Fibroblast of peridontal ligament (primary cell): ENCODE measurements around the gene PEX11G.

Source experiments
- DNase-seq: peaks from one replicate; pipeline ENCODE4 v3.0.0-alpha.2; 2010; ENCODE audit errors: extremely low read depth

The PEX11G gene

DNA sequence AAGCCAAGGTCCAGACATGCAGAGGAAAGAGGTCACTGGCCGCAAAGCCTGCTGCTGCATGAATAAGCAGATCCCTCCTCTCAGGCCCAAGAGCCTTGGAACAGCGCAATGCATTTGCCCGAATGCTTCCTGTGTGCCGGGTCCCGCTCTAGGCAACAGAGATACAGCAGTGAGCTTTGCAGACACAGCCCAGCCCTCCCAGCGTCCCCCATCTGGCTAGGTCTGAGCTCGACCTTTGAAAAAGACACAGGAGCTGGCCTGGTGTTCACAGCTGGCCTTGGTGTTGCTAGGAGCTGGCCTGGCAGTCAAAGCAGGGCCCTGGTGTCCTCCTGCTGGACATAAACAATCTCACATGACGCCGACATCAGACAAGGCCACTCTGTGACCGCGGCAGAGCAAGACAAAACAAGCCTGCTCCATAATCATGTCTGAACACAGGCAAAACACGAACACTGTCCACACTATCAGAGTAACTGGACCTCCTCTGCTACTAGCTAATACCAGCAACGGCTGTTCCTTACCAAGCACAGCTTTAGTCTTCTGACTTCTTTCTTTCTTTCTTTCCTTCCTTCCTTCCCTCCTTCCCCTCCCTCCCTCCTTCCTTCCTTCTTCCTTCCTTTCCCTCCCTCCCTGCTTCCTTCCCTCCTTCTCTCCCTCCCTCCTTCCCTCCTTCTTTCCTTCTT is 5.7 kb upstream of the PEX11G start:
- no peak for DNase-seq

DNA sequence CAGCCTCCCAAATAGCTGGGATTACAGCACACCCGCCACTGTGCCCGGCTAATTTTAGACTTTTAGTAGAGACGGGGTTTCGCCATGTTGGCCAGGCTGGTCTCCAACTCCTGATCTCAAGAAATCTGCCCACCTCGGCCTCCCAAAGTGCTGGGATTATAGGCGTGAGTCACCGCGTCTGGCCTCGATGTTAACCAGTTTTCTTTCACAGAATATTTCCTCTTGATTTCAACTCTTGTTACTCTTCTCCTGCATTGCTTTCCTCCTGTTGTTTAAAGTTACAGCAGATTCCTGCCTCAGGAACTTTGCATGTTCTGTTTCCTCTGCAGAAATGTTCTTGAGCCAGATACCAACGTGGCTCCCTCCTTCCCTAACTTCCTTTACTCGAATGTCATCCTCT is 3.7 kb upstream of the PEX11G start:
- no peak for DNase-seq

DNA sequence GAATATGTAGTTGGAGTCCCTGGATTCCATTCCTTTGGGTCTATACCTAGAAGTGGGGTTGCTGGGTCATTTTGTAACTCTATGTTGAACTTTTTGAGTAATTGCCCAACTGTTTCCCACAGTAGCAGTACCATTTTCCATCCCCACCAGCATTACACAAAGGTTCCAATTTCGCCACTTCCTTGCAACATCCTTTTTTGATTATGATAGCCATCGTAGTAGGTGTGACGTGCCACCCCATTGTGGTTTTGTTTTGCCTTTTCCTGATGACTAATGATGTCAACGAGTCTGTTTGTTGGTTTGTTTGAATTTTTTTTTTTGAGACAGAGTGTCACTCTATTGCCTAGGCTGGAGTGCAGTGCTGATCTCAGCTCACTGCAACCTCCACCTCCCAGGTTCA is 3.3 kb upstream of the PEX11G start:
- DNase-seq, result peak; percentile 27

DNA sequence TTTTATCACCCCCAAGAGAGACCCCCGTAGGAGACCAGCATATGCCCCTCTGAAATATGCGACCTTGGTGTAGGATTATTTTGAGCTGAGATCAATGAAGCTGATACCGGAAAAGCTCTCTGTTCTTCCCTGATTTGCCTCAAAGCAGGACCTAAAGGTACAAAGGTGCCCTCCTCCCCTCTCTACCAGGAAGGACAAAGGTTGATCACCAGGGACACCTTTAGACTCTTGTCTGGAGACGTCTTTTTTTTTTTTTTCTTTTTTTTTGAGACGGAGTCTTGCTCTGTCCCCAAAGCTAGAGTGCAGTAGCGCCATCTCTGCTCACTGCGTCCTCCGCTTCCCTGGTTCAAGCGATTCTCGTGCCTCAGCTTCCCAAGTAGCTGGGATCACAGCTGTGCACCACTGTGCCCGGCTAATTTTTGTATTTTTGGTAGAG is 792 bp upstream of the PEX11G start:
- DNase-seq, result no peak

DNA sequence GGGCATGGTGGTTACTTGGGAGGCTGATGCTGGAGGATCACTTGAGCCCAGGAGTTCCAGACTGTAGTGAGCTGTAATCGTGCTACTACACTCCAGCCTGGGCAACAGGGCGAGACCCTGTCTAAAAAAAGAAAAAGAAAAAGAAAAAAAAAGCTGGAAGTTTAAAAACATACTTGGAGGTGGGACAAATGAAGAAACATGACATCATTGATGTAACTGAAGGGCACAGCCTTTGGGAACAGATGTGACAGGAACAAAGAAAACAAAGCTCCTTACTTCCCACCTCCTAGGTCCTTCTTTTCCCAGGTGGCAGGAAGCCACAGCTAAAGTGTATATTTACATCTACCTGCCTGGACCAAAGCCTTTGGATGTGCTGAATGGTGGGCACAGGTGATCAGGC is 1.9 kb downstream of the PEX11G start:
- DNase-seq, result no peak

DNA sequence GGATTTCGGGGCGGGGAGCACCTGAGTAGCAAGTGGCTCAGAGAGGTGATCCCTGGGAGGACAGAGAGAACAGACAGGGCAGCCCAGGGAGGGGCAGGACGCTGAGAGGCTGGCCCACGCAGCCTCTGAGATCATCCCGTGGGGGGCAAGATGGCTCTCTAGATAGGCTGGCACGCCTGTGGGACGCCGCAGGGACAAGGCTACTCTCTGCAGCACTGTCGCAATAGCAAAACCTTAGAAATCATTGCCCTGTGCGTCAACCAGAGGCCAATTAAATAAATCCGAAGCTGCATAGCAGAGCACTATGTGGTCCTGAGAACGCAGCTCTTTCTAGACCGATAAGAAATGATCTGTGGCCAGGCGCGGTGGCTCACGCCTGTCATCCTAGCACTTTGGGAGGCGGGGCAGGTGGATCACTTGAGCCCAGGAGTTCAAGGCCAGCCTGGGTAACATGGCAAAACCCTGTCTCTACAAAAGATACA is 5.1 kb downstream of the PEX11G start:
- DNase-seq, result no peak

DNA sequence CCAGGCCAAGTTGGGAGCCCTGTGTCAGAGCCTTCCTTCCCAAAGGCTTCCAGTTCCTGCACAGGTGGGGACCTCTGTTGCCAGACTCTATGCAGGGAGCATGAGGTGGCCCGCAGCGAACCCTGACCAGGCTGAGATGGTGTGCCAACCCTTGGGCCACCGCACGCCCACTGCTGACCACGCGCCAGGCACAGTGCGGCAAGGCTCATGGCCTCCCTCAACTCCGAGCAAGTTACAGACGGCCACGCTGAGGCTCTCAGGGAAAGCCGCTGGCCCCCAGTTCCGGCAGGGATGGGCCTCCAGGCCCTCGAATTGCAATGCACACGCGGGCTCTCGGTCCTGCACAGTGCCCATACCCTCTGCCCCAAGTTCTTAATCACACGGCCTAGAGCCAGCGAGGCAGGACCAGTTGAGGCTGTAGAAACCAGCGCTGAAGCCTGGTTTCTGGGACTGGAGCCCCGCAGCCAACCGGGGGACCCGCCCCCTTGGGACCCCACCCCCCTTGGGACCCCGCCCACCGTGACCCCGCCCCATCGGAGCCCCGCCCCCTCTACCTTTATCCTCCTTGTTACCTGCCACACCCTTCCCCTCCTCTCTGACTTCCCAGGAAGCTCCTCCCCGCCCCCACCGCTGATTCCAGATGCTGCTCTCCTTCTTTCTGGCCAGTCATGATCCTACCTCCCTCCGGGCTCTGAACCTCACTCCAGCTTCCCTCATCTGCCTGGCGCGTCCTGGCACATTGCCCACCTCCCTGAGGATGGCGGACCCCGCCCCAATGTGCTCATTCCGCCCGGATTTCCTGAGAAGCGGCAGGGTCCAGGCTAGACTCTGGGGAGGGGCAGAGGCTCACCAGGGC is 6.0 kb downstream of the PEX11G start:
- no peak for DNase-seq

DNA sequence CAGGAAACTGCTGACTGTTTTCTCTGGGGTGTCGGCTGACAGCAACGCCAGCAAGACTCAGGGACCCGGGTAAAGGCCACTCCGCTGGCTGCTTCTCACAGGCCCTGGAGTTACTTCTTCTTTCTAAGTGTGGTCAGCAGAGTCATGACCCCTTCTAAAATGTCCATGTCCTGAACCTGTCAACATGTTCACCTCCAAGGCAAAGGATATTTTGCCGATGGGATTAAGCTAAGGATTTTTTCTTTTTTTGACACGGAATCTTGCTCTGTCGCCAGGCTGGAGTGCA is 7.9 kb downstream of the PEX11G start:
- DNase-seq, result no peak

DNA sequence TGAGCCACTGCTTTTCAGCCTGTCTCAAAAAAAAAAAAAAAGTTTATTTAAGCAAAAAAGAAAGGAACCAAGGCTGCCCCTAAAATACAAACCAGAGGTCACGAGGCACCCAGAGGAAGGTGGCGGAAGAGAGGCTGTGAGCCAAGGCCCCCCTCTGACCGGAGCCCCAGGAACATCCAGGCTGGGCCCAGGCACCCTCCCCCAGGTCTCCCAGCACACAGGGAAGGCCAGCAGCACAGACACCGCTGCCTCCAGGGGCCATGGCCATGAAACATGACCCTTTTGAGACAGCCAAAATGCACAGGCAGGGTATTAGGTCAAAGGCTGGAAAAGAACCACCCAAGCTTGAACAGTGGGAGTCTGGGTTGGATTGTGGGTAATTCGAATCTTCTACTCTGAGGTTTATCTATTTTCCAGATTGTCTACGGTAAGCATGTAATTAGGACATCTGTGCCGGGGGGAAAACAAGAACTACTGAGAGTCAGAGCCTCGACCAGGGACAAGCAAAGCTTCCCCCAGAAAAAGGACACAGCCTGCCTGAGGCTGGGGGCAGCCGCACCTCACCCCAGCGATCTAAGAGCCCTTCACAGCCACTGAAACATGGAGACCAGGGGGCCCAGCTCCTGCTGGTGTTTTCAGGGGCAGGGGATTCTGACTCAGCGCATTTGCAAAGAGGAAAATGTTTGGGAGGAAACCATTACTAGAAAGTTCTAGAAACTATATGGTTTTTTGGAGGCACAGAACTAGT is 8.4 kb downstream of the PEX11G start:
- no peak for DNase-seq

DNA sequence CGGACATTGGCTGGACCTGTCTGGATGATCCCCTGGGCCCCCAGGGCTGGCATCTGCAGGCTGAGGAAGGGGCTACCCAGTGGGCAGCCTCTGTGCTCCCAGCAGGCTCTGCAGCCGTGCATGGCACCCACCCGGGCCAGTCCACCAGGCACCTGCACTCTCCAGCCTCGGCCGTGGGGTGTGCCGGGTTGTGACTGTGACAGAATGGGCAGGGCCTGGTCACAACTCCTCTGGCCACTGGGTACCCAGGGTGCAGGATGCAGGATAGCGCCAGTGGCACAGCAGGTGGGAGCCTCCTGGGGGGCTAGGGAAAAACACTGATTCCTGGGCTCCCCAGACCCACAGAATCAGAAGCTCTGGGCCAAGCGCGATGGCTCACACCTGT is 10.0 kb downstream of the PEX11G start:
- DNase-seq, result no peak

DNA sequence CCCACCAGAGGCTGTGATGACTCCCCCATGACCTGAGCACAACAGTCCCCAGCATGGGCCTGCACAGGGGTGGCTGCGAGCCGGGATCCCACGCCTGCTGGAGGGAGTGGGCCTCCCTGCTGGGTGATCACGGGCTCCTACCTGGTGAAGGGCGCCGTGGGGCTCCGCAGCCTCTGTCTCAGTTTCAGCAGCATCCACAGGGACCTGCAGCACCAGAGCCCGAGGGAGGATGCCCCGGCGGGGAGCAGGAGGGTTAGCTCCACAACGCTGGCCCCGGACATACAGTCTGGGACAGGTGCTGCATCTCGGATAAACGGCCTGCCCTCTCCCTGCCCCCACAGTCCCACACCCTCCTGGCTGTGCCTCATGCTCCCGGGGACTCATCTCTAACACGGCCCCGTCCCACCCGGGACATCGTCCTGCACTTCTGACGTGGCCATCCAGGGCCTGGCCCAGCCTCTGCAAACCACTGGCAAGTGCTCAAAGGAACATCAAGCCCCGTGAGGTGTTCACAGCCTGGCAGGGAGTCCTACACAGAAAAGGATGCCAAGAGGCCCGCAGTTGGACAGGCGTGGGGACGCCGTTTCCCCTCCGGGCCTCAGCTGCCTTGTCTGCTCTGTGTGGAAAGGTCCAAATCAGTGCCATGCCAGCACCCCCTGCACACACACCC is 10.5 kb downstream of the PEX11G start:
- no peak for DNase-seq

DNA sequence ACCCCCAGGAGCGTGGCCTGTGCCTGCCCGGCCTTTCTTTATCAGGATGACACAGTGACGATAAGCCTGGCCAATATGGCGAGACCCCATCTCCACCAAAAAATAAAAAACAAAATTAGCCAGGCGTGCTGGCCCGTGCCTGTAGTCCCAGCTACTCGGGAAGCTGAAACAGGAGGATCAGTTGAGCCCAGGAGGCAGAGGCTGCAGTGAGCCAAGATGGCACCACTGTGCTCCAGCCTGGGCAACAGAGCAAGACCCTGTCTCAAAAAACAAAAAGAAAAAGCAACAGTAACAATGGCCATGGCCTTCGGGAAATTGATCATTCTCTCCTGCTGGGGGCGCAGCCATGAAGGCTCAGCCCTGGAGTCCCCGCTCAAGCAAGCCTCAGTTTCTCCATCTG is 11.1 kb downstream of the PEX11G start:
- no peak for DNase-seq

DNA sequence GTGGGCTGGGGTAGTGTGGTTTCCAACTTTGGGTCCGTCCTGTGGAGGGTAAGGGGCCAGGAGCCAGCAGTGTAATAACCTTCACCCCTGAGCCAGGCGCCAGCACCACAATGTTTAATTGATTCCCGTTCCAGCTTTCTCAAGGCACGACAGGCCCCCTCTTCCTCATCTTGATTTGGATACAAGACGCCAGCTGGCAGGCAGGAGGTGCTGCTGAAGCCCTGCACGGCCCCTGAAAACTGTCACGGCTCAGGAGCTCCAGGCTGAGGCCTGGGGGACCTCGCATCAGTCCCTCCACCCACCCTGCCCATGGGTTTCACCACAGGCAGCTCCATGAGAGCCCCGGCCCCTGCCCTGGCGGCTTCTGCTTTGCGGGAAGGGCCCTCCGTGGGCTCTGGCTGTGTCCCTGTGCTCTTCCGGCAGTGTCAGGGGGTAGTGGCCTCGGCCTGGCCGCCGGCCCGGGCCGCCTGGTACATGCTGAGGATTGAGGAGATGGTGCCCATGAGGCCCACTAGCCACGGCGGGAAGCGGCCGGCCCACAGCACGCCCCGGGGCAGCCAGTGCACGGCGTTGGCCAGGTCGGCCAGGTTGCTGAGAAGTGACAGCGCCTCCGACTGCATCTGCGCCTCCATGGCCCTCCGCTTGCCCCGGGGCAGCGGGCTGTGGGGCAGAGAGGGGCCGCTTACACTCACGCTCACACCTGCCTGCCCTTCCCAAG is 11.9 kb downstream of the PEX11G start:
- no peak for DNase-seq

DNA sequence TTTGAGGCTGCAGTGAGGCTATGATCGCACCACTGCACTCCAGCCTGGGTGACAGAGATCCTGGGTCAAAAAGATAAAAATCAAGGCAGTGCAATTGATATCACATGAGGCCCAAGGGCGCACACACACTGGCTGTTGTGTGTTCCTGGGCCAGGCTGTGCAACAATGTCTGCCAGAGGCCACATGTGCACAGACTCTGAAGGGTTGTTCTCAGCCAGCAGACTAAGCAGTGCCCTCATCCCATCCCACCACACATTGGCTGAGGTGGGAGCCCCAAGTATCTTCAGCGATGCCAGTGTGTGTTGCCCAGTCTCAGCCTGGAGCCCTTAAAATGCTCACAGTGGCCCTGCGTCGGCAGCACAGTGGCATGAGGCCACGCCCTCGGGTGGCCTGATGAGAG is 12.6 kb downstream of the PEX11G start:
- no peak for DNase-seq

DNA sequence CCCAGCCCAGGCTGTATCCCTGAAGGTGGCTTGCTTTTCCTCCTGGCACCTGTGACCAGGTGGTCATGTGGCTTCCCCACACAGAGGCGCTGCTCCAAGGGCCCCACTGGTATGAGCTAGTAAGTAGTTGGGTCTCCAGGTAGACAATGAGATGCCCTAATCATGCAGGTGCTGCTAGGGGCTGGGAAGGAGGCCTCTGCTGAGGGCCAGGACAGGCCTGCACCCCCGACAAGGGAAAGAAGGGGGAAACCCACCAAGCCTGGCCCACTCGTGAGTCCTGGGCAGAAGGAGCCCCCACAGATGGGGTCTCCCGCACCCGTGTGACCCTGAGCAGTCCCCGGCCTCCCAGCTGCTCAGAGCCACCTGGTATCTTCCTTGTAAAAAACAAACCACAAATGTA is 13.2 kb downstream of the PEX11G start:
- DNase-seq, result no peak

DNA sequence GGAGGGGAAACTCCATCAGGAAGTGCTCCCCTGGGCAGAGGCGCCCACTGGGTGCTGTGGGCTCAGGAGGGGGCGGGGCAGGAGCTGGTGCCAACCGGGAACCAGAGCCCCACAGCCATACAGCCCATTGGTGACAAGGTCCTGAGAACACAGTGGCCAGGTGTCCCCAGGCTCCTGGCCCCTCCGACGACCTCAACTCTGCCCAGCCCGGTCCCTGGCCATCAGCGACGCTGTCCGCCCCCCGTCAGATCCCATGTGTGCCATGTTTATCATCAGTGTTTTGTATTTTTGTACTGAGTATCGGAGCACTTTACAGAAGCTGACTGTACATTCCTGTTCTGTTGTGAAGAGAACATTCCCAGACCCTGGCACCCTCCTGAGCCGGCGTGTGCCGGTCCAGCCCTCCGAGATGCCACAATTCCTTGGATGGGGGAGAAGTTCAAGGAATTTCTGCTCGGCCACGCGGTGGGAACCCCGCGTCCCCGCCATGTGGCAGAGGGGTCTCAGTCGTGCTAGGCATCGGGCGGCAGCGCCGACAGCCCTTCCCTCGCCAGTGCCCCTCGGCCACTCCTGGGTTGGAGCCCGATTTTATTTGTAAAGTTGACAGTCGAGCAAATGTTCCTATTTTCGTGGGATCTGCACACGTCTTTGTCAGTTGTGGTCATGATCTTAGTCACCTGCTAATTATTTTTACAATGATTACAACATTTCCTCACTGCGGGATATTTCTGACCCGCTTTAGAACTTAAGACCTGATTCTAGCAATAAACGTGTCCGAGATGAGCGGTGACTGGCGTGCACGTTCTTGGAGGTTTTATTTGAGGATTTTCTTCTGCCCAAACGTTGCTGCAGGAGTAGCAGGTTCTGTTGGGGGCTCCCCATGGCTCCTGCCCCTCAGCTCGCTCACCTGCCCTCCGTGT is 16.9 kb downstream of the PEX11G start:
- no peak for DNase-seq

DNA sequence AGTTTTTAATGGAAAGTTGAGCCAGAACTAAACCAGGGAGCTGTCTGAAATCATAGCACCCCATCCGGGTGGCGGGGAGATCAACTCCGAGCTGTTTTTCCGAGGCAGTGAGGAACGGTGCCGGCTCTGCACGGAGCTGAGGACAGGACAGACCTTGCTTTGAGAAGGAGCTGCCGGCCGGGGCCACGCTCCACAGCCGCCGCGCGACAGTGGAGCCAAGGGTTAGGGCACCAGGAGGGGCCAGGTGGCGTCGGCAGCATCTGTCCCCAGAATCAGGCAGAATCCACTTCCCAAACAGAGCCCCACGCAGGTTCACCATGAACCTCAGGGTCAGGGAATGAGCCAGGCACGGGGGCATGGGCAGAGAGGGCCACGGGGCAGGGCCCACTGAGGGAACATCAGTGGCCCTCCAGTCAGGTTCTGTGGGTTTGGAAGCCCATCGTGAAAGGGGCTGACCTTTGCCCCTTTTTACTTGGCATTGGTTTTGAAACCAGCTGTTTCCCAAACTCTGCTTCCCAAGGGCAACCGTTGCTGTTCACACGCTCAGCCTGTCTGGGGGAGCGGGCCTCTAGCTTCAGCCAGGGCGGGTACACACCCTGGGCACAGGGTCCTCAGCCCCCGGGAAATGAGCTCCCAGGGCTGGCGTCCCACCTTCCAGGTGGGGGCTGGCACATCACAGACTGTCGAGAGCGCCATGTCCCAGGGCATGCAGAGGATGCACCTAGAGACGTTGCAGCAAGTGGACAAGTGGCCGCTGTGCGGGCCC is 18.1 kb downstream of the PEX11G start:
- DNase-seq, result no peak

DNA sequence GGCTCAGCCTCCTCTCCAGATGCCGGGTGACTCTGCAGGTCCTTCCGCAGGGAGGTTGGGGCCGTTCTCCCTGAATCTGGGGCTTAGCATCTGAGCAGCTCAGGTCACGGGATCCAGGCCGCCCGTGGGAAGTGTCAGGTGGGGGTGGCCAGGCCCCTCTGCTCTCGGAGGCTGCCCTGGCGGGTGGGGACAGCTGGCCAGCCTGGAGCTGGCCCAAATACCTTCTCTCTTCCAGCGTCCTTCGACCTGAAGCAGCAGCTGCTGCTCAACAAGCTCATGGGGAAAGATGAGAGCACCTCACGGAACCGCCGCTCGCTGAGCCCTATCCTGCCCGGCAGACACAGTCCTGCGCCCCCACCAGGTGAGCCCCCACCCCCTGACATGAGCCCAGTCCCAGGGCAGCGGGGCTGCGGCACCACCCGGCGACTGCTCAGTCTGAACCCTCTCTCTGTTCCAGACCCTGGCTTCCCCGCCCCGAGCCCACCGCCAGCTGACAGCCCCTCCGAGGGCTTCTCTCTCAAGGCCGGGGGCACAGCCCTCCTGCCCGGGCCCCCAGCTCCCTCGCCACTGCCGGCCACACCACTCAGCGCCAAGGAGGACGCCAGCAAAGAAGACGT is 19.1 kb downstream of the PEX11G start:
- DNase-seq, result no peak

DNA sequence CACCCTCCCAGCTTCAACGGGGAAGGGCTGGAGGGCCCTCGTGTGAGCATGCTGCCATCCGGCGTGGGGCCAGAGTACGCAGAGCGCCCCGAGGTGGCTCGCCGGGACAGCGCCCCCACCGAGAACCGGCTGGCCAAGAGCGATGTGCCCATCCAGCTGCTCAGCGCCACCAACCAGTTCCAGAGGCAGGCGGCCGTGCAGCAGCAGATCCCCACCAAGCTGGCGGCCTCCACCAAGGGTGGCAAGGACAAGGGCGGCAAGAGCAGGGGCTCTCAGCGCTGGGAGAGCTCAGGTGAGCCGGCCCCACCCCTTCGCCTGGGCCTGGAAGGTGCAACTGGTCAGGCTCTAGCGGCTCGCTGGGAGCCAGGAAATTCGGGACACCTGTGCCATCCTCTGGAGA is 20.0 kb downstream of the PEX11G start:
- DNase-seq, result no peak
